T-helper 2 cell (primary cell): ENCODE measurements around the gene KCNQ1OT1.

Experiments
- DNase-seq, 5 experiments: peaks; one replicate each; pipeline versions ENCODE4 v3.0.0 to v3.0.0-alpha.2; 2012 to 2022

The KCNQ1OT1 gene

GRCh38 chr11:2736577-2737225, 36.9 kb upstream of the KCNQ1OT1 start:
- DNase-seq = no peak

GRCh38 chr11:2735053-2735589, 35.3 kb upstream of the KCNQ1OT1 start:
- DNase-seq = no peak

- DNase-seq = no peak
Observed at GRCh38 chr11:2734181-2735052, 34.6 kb upstream of the KCNQ1OT1 start.

GRCh38 chr11:2732940-2733628, 33.3 kb upstream of the KCNQ1OT1 start:
- no peak for DNase-seq

GRCh38 chr11:2732261-2732939, 32.6 kb upstream of the KCNQ1OT1 start:
- no peak for DNase-seq

- no peak for DNase-seq
Observed at GRCh38 chr11:2731130-2732125, 31.6 kb upstream of the KCNQ1OT1 start.

- no peak for DNase-seq
Observed at GRCh38 chr11:2730272-2731129, 30.7 kb upstream of the KCNQ1OT1 start.

- no peak for DNase-seq
Observed at GRCh38 chr11:2729841-2730240, 30.0 kb upstream of the KCNQ1OT1 start.

- DNase-seq = no peak
Observed at GRCh38 chr11:2728663-2729332, 29.0 kb upstream of the KCNQ1OT1 start.

- no peak for DNase-seq
Observed at GRCh38 chr11:2728128-2728662, 28.4 kb upstream of the KCNQ1OT1 start.

- no peak for DNase-seq
Observed at GRCh38 chr11:2726964-2727363, 27.2 kb upstream of the KCNQ1OT1 start.

- no peak for DNase-seq
Observed at GRCh38 chr11:2725368-2726300, 25.8 kb upstream of the KCNQ1OT1 start.

- no peak for DNase-seq
Observed at GRCh38 chr11:2724653-2725367, 25.0 kb upstream of the KCNQ1OT1 start.

GRCh38 chr11:2724104-2724503, 24.3 kb upstream of the KCNQ1OT1 start:
- no peak for DNase-seq

- DNase-seq = no peak
Observed at GRCh38 chr11:2722955-2723354, 23.2 kb upstream of the KCNQ1OT1 start.

- DNase-seq = no peak
Observed at GRCh38 chr11:2721210-2721916, 21.6 kb upstream of the KCNQ1OT1 start.
